ENCODE data around the gene LRRC49. TPM values are rescaled to one million over a fixed set of nuclear protein-coding genes. Genes with fewer than 3 reads are reported as not detected.
"Not testable (repeated sequence)": the region's sequence is repeated elsewhere in the genome, so short reads cannot be mapped to it uniquely, and the experiment has no call there.

Gene LRRC49
- total RNA-seq, 2 experiments from 2014 or later: not detected

DNA sequence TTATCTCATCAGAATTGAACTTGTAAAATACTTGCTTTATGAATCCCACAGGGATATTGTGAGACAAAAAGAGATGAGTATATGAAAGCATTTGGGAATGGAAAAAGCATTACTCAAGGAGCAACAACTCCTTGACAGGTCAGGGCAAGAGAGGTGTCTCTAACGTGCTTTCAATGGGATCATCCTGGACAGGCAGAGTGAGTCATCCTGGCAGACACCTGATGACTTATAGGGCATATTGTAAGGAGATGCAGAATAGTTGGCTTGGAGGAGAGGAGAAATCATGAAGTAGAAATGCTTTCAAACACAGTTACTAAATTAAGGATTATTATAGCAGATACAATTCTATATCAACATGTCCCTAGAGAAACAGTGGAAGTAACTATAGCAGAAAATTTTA, 150.7 kb downstream of the LRRC49 start:
- Histone ChIP-seq H4K20me1 (ENCODE audit: insufficient read depth, low read length) (no peaks in the 10 kb centered on the region), H2AFZ (ENCODE audit: low read length) (no peak overlapping the region), H3K4me1 (ENCODE audit: insufficient read depth, low read length, poor library complexity, severe bottlenecking) (no peaks in the 10 kb centered on the region), H3K9me3 (ENCODE audit: low read length) (no peaks in the 10 kb centered on the region), H3K36me3 (ENCODE audit: insufficient read depth, low read length) (no peaks in the 10 kb centered on the region), H3K27ac (ENCODE audit: low read depth, low read length, poor library complexity, severe bottlenecking) (no peak overlapping the region), H3K9me2 (ENCODE audit: insufficient read depth, low read length) (no peaks in the 10 kb centered on the region), H3K79me2 (ENCODE audit: insufficient read depth, low read depth, low read length) (no peaks in the 10 kb centered on the region), H3K4me3 (ENCODE audit: low read depth, low read length, poor library complexity, severe bottlenecking) (no peak overlapping the region), H3K4me2 (ENCODE audit: low read length) (no peak overlapping the region)
- ChIA-PET CTCF (ENCODE audit: unreplicated experiment) (no interaction called here), POLR2A (no interaction called here)
- TF ChIP-seq, protein P1, sequence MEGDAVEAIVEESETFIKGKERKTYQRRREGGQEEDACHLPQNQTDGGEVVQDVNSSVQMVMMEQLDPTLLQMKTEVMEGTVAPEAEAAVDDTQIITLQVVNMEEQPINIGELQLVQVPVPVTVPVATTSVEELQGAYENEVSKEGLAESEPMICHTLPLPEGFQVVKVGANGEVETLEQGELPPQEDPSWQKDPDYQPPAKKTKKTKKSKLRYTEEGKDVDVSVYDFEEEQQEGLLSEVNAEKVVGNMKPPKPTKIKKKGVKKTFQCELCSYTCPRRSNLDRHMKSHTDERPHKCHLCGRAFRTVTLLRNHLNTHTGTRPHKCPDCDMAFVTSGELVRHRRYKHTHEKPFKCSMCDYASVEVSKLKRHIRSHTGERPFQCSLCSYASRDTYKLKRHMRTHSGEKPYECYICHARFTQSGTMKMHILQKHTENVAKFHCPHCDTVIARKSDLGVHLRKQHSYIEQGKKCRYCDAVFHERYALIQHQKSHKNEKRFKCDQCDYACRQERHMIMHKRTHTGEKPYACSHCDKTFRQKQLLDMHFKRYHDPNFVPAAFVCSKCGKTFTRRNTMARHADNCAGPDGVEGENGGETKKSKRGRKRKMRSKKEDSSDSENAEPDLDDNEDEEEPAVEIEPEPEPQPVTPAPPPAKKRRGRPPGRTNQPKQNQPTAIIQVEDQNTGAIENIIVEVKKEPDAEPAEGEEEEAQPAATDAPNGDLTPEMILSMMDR (conservative IDR thresholded peaks at IDR 0.05; ENCODE audit: low read length): no peak
- TF ChIP-seq EZH2phosphoT487 (IDR thresholded peaks at IDR 0.05; ENCODE audit: borderline replicate concordance, low read depth, low read length): no peak
- intact Hi-C loops (cut with micrococcal nuclease; ENCODE audit: unreplicated experiment): no loop called here
- no peak for DNase-seq (ENCODE audit: low spot score)
- BruUV-seq (replicated peaks): no TSS peak

- H3K4me1 ChIP-seq (ENCODE audit: insufficient read depth, low read length, poor library complexity, severe bottlenecking): no peaks in the 10 kb centered on the region
- H3K36me3 ChIP-seq (ENCODE audit: insufficient read depth, low read length): no peaks in the 10 kb centered on the region
- H4K20me1 ChIP-seq (ENCODE audit: insufficient read depth, low read length): no peaks in the 10 kb centered on the region
- no peaks in the 10 kb centered on the region for H3K9me3 ChIP-seq (ENCODE audit: low read length)
- no peak for DNase-seq (ENCODE audit: low spot score)
- H3K79me2 ChIP-seq (ENCODE audit: insufficient read depth, low read depth, low read length): no peaks in the 10 kb centered on the region
- BruUV-seq (replicated peaks): no TSS peak
- POLR2A ChIA-PET: no interaction called here
- no peak overlapping the region for H3K4me2 ChIP-seq (ENCODE audit: low read length)
- H3K27ac ChIP-seq (ENCODE audit: low read depth, low read length, poor library complexity, severe bottlenecking): no peak overlapping the region
- TF ChIP-seq EZH2phosphoT487 (IDR thresholded peaks at IDR 0.05; ENCODE audit: borderline replicate concordance, low read depth, low read length): no peak
- TF ChIP-seq, protein P1 (conservative IDR thresholded peaks at IDR 0.05; ENCODE audit: low read length): no peak
- H3K9me2 ChIP-seq (ENCODE audit: insufficient read depth, low read length): no peaks in the 10 kb centered on the region
- no peak overlapping the region for H3K4me3 ChIP-seq (ENCODE audit: low read depth, low read length, poor library complexity, severe bottlenecking)
- intact Hi-C loops (cut with micrococcal nuclease; ENCODE audit: unreplicated experiment): no loop called here
- CTCF ChIA-PET (ENCODE audit: unreplicated experiment): no interaction called here
- no peak overlapping the region for H2AFZ ChIP-seq (ENCODE audit: low read length)
Measured at GRCh38 chr15:71044006-71044405, 151.4 kb downstream of the LRRC49 start.

DNA sequence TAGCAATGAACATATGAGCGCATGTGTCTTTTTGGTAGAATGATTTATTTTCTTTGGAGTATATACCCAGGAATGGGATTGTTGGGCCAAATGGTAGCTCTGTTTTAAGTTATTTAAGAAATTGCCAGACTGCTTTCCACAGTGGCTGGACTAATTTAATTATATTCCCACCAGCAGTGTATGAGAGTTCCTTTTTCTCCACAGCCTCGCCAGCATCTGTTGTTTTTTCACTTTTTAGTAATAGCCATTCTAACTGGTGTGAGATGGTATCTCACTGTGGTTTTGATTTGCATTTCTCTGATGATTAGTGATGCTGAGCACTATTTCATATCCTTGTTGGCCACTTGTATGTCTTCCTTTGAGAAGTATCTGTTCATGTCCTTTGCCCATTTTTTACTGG, 153.5 kb downstream of the LRRC49 start:
- H3K9me2 ChIP-seq (ENCODE audit: insufficient read depth, low read length); H3K79me2 ChIP-seq (ENCODE audit: insufficient read depth, low read depth, low read length); CTCF ChIA-PET (ENCODE audit: unreplicated experiment); H3K4me2 ChIP-seq (ENCODE audit: low read length); intact Hi-C loops (cut with micrococcal nuclease; ENCODE audit: unreplicated experiment); POLR2A ChIA-PET; H3K36me3 ChIP-seq (ENCODE audit: insufficient read depth, low read length); H4K20me1 ChIP-seq (ENCODE audit: insufficient read depth, low read length); H3K9me3 ChIP-seq (ENCODE audit: low read length); DNase-seq (ENCODE audit: low spot score); H3K4me3 ChIP-seq (ENCODE audit: low read depth, low read length, poor library complexity, severe bottlenecking); H3K27ac ChIP-seq (ENCODE audit: low read depth, low read length, poor library complexity, severe bottlenecking); H2AFZ ChIP-seq (ENCODE audit: low read length); H3K4me1 ChIP-seq (ENCODE audit: insufficient read depth, low read length, poor library complexity, severe bottlenecking); BruUV-seq (replicated peaks): not testable (repeated sequence)
